Measurements from ENCODE around the gene RPS19BP1.
"Not testable (repeated sequence)": the region's sequence is repeated elsewhere in the genome, so short reads cannot be mapped to it uniquely, and the experiment has no call there.

Gene RPS19BP1

GRCh38 chr22:39510529-39511149 lies 21.9 kb downstream of the RPS19BP1 start:
- DNase-seq, result no peak

- DNase-seq, result no peak
Observed at GRCh38 chr22:39508393-39508792, 24.2 kb downstream of the RPS19BP1 start.

GRCh38 chr22:39507021-39507420 lies 25.5 kb downstream of the RPS19BP1 start:
- DNase-seq, result not testable (repeated sequence)

GRCh38 chr22:39504071-39504470 lies 28.5 kb downstream of the RPS19BP1 start:
- DNase-seq, result no peak

DNA sequence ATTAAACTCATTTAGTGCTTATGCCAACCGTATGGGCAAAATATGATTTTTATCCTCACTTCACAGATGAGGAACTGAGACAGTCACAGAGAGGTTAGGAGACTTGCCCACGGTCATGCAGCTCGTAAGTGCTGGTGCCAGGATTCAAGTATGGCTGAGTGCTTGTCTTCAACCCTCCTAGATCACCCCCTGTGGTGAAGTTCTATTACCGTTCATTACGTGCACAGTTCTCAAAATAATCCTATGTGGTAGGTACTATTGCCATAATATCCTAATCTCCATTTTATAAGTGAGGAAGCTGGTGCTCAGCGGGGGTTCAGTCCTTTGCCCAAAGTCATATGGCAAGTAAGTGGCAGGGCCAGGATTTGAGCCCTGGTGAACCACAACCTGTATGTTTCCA lies 28.9 kb downstream of the RPS19BP1 start:
- no peak for DNase-seq

DNA sequence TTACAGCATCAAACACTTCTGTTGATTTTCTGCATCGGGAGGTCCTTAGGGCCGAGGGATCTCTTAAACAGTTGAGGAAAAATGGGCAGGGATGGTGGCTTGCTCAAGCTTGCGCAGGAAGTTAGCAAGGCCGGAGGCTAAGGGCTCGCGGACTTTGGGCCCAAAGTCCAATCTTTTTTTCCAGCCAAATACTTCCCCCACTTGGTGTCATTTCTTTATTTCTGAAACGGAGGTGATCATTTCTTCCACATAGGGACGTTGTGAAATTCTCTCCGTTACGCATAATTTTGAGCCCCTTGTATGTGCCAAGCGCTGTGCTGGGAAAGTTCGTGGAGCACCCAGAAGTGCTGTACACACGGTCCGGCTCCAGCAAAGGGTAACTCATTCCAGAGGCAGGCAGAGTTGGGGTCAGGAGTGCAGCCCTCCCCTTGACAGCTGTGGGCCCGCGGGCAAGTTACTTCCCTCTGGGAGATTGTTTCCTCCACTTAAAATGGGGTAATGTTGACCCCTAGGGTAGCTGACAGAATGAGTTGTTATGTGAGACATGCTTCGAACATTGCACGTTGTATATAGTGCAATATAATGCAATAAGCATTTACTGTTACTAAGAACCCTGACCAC lies 29.6 kb downstream of the RPS19BP1 start:
- DNase-seq, result no peak

GRCh38 chr22:39502109-39502788 lies 30.3 kb downstream of the RPS19BP1 start, which contains the start of gene MIEF1:
Gene MIEF1, plus strand, starts transcription at chr22:39502290. Its CDS starts 9,005 bp downstream, at chr22:39511295.
- DNase-seq, result peak; percentile 34

DNA sequence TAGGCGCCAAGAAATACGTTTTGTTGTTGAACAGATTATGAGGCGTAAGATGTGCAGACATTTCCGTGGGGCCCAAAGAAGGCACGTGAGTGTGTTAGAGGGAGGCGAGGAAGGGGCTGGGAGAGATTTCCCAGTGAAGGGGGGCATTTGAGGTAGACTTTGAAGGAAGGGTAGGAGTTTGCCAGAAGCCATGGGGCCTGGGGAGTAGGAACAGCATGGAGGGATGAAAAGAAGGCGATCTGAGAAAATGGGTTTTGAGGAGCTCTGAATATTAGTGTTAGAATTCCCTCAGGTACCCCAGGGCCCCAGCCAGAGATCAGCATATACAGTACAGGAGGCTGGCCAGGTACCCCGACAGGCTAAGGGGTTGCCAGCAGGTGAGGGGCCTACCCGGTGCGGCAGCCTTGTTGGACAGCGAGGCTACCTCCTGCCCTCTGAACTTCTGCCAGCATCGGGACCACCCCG lies 30.9 kb downstream of the RPS19BP1 start:
- no peak for DNase-seq

GRCh38 chr22:39500101-39500500 lies 32.4 kb downstream of the RPS19BP1 start:
- no peak for DNase-seq

- no peak for DNase-seq
Observed at GRCh38 chr22:39498802-39499201, 33.7 kb downstream of the RPS19BP1 start.

DNA sequence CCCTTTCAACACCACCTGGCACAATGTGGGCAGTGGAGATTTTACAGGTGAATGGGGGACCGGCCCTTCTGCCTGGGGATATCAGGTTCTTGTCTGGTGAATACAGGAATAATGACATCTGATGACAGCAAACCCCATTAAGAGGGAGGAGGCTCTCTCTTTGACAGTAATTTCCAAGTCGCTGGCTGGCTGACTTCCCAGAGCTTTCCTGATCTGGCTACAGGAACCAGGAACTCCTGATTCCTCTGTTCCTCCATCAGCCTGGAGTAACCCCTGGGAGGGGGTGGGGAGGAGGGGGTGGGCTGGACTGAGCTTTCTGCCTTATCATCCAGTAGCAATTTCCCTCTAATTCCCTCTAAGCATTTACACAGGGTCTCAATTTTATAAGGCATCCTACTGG lies 34.2 kb downstream of the RPS19BP1 start:
- DNase-seq, result no peak

DNA sequence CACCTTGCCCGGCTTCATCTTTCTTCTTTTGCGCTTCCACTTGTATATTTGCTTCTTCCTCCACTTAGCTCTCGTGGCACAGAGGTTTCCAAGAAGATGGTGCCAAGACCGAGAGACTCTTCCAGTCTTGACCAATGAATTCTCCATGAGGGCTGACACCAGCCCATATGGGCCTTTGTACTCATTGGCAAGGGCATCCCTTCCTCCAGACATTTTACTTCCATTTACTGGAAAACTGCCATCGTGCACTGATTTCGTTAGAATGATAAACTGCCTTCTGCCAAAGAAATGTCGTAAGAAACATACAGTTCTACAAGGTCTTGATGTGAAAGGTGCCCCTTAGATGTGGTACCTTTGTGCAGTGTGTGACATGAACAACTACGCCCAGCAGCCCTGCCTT lies 35.1 kb downstream of the RPS19BP1 start:
- no peak for DNase-seq

GRCh38 chr22:39496131-39496838 lies 36.3 kb downstream of the RPS19BP1 start:
- no peak for DNase-seq

DNA sequence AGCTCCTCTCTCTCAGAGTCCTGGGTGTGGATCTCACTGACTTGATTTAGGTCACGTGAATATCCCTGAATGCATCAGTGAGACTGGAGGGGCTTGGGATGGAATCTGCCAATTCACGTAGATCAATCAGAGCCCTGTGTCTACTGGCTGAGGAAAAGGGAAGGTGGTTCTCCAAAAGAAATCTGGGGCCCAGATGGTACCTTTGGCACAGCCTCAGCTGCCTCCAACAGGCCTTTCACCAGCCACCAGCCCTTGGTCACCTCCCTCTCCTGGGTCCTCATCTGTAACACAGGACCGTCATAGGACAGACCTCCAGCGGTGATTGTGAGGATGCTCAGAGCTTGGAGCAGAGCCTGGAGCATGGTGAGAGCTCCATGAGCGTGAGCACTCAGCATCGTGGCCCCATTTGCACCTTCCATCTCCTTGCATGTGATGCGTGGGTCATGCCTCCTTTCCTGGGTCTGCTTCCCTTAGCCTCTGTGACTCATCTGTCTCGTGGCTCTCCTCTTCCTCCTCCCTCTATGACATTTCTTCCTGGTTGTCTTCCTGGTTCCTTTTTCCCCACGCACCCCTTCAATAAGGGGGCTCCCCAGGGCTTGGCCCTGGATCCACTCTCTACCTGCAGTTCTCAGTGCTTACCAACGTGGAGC lies 38.0 kb downstream of the RPS19BP1 start:
- no peak for DNase-seq

DNA sequence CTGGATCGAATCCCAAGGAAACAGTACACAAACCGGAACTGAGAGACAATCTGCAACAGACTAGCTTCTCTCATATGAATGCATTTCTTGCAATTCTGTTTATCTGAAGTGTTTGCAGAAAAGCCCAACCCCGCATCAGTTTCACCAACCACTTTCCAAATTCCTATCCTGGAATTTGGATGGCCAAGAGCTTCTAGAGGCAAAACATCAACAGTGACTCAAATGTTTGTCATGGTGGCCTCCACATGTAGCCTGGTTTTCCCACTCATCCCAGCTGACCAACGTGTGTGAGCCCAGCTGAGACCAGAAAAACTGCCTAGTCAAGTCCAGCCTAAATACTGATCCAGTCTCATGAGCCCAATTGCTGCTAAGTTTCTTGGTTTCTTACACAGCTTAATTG lies 38.8 kb downstream of the RPS19BP1 start:
- DNase-seq, result no peak

GRCh38 chr22:39492186-39492585 lies 40.4 kb downstream of the RPS19BP1 start:
- DNase-seq, result no peak

DNA sequence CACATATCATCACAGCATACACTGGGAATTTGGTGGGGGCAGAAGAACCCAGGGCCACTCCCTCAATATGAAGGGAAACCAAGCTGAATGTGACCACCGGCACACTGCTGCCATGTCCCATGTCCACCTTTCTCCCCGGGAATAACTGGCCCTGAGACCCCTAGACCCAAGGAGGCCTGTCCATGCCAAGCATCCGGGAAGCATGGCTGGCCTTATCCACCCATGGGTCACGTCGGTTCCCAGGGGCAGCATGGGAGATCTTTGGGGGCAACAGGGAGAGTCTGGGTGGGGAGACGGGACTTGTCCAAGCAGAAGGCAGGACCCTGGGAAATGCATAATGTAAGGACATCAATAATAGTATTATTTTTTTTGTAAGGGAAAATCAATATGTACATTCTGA lies 40.9 kb downstream of the RPS19BP1 start:
- no peak for DNase-seq

GRCh38 chr22:39490966-39491680 lies 41.4 kb downstream of the RPS19BP1 start:
- DNase-seq, result no peak

DNA sequence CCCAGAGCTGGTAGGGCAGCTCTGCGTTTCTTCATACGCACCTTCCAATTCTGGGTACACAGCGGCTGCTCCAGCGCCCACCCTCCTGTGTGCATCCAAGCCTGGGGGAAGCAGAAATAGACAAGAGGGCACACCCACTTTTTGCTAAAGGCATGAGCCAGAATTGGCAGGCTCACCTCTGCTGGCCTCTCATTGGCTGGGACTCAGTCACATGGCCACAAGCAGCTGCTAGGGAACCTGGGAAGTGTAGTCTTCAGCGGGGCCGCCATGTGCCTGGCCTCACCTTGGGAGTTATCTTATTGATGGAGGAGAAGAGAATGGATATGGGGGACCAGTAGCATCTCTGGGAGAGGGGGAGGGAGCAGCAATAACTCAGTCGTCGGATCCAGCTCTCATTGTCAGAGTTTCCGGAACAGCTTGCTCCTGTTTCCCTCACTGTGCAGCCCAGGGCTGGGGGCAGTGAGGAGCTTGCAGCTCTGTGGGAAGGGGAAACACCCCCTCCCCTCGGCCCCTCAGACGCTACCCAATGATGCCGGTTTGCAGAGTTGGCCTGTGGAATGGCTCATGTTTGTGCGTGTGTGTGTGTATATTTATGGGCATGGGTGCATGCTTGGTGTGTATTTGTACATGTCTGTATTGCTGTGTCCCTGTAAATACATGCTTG lies 42.3 kb downstream of the RPS19BP1 start:
- DNase-seq, result no peak

GRCh38 chr22:39489094-39490068 lies 43.2 kb downstream of the RPS19BP1 start:
- no peak for DNase-seq

All from cortex of kidney (tissue), 1 donor.